ENCODE results near the gene OR10A6.

OR10A6 gene, protein sequence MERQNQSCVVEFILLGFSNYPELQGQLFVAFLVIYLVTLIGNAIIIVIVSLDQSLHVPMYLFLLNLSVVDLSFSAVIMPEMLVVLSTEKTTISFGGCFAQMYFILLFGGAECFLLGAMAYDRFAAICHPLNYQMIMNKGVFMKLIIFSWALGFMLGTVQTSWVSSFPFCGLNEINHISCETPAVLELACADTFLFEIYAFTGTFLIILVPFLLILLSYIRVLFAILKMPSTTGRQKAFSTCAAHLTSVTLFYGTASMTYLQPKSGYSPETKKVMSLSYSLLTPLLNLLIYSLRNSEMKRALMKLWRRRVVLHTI

GRCh38 chr11:7931168-7931567 lies at the start of gene OR10A6:
TSS of gene OR10A6 (minus strand) at chr11:7931268. CDS start at chr11:7928662, 2,606 bp downstream.
- no peak for DNase-seq (ENCODE audit: low read depth in 2 of 2)

GRCh38 chr11:7977232-7977917 lies 46.3 kb upstream of the OR10A6 start:
- DNase-seq (ENCODE audit: low read depth in 2 of 2), result no peak

DNA sequence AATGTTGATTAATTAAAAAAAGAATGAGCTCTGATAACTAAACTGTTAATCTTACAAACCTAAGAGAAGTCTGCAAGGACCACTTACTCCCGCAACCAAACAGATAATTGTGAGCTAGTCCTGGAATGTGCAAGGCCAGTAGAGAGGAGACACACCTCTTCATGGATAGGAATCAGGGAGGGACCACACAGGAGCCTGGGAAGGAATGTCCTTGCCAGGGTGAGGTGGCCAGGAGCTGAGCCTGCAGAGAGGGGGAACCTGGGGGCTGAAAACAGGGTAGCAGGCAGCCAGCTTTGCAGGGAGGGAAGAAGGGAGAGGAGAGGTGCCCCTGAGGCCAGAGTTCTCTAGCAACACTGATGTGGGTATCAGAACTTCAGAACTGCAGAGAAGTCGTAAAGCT lies 43.6 kb upstream of the OR10A6 start:
- no peak for DNase-seq (ENCODE audit: low read depth in 2 of 2)

GRCh38 chr11:7973011-7973410 lies 41.9 kb upstream of the OR10A6 start:
- DNase-seq (ENCODE audit: low read depth in 2 of 2), result no peak

DNA sequence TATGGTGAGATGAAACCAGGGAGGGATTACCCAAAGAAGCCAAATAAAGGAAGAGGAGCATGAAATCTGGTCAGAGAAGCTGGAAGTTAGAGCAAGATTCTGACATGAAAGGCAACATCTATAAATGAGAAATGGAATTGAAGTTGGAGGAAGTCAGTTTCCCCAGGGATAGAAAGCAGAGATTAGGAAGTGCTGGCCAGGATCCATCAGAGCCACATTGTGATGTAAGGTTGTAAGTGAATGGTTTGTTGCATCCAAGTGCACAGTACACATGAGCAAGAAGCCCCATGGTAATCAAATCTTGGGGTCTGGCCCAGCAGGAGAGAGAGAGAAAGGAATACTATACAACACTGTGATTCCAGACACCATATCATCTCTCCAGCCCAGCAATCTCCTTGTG lies 40.8 kb upstream of the OR10A6 start:
- no peak for DNase-seq (ENCODE audit: low read depth in 2 of 2)

DNA sequence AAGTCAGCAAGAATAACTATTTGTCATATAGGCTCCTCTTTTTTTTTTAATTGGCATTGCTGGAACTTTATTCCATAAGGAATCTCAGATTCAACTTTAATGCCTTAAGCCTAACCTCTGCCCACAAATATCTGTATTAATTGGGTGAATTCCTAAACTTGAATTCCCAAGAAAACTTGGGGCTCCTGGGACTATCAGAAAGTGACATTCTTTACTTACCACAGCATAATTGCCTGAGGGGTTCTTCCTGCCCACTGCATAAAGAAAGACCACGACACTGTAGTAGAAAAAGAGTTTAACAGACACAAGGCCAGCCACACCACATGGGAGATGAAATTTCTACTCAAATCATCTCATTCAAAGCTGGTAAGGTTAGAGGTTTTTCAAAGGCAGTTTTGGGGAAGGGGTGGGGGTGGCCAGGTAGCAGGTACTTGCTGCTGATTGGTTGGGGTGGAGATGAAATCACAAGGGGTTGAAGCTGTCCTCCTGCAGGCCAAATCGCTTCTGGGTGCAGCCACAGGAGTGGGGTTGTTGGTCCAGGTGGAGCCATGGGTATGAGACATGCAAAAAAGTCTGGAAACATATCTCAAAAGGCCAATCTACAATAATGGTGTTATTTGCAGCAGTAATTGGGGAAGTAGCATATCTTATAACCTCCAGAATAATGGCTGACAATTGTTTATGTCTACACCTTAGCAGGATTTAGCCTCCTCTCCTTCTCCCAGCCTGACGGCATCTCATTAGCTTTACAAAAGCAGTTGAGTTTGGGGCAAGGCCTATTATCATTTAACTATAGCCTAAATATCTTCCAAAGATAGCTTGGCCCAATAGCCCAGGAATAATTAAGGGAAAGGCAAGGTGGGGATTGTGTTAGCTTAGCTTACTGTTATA lies 38.9 kb upstream of the OR10A6 start:
- no peak for DNase-seq (ENCODE audit: low read depth in 2 of 2)

DNA sequence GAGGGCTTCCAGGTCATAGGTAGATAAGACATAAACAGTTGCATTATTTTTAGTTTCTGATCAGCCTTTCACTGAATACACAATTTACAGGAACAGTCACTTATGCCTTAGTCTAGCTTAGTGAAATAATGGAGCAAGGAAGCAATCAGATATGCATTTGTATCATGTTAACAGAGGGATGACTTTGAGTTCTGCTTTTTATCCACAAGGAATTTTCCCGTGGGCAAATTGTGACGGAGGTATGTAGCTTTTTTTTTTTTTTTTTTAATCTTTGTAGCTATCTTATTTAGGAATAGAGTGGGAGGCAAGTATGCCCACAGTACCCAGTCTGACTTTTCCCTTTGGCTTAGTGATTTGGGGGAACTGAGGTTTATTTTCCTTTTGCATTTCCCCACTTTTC lies 37.6 kb upstream of the OR10A6 start:
- DNase-seq (ENCODE audit: low read depth in 2 of 2), result no peak

DNA sequence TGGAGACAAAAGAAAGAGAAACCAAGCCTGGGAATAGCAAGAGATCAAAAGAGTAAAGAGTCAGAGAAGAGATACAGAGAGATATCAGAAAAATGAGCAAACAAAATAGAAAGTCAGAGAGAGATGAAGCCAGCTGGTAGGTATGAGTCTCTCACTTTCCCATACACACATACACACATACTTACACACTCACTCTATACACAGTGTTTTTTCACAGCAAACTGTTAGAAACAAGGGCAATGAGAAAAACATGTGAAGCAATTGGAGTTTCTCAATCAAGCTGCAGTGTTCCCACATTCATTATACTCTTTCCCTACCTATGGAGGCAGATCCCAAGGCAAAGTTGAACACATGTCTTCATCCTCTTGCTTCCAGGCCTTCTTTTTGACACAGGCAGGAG lies 36.8 kb upstream of the OR10A6 start:
- DNase-seq (ENCODE audit: low read depth in 2 of 2), result no peak

DNA sequence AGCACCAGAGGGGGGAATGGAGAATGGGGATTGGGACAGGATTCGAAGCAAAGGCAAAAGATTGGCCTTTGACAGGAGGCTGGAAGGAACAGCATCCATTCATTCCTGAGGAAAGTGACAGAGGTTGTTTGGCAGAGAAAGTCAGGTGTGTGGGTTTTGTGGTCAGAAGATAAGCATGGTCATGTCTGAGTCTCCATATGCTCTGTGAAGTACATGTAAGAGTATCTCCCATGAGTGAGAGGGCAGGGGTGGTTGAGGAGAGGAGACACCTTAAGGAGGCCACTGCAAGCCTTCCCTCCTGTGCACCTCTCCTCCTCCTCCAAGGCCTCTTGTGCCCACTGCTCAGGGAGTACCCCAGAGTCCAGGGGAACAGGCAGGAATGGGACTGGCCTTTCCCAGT lies 36.0 kb upstream of the OR10A6 start:
- no peak for DNase-seq (ENCODE audit: low read depth in 2 of 2)

DNA sequence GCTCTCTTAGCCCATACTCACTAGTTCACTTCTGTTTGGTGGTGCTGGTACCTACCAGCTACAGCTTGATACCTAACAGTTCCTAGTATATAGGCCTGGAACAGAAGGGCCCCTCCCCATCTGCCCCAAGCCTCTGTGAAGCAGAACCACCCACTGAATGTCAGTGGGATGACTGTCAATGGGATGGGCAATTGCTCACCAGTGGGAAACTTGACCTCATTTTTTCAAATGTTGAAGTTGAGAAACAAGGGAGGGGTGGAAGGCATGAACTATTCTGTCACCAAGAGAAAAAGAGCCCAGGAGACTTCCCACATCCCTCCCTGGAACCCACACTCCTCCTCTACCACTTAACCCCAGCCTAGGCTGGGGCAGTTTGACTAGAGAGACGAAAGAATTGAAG lies 34.3 kb upstream of the OR10A6 start, which contains the start of gene NLRP10:
TSS of gene NLRP10 (minus strand) at position 62 of the 400 bp plus-strand sequence. CDS start 1,952 bp downstream, outside the sequence.
- no peak for DNase-seq (ENCODE audit: low read depth in 2 of 2)

- no peak for DNase-seq (ENCODE audit: low read depth in 2 of 2)
Observed at GRCh38 chr11:7964873-7965272, 33.8 kb upstream of the OR10A6 start.

GRCh38 chr11:7964261-7964660 lies 33.2 kb upstream of the OR10A6 start:
- DNase-seq (ENCODE audit: low read depth in 2 of 2), result no peak

GRCh38 chr11:7955191-7955590 lies 24.1 kb upstream of the OR10A6 start:
- no peak for DNase-seq (ENCODE audit: low read depth in 2 of 2)

DNA sequence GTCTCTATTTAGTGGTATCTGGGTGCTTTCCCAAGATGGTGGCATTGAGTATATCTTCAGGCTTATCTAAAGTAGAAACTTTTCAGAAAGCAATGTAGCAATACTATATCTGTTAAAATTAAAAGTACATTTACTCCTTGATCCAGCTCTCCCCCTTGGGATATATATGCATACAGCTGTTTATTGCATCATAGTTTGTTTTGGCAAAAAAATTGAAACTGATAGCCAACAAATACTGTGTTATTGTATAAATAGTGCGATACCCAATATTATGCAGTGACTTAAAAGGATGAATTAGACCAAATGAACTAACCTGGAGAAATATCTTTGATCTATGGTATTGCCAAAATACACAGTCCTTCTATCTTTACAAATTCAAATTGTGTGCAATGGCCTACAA lies 18.9 kb upstream of the OR10A6 start:
- DNase-seq (ENCODE audit: low read depth in 2 of 2), result no peak

GRCh38 chr11:7944123-7944522 lies 13.1 kb upstream of the OR10A6 start:
- DNase-seq (ENCODE audit: low read depth in 2 of 2), result no peak

DNA sequence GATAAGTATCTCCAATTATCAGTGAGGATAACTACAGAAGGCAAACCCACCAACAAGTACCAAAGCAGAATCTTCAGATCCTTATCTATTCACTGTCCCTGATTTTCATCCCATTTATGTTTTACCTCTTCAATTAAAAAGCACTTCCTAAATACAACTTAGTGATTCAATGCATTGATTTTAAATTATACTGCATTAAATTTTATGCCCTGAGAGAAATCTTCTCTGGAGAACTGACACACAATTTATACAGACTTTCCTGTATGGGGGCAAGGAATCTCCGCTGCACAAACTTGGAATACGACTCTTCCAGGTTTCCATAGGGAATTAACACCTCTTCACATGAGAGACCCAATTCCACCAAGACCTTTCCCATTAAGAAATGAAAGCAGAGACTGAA lies 10.5 kb upstream of the OR10A6 start, which contains the start of gene OR10A3:
TSS of gene OR10A3 (minus strand) at position 101 of the 400 bp plus-strand sequence. CDS start 2,188 bp downstream, outside the sequence.
- no peak for DNase-seq (ENCODE audit: low read depth in 2 of 2)

- no peak for DNase-seq (ENCODE audit: low read depth in 2 of 2)
Observed at GRCh38 chr11:7941146-7941545, 10.1 kb upstream of the OR10A6 start.

DNA sequence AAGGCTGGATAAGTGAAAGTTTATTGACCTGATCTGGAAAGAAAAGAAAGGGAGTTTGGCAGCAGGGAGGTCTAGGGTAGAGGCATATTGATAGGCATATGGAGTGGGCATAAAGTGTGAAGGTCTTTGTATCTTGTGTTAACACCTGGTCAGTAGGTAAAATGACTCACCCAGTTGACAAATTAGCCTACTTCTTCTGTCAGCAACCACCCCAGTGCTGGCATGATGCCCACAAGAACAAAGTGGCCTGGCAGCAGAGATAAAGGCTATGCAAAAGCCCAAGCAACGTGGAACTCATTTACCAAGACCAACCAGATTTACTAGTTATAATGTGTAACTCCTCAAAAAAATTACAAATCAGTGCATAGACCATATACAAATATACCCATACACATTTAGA lies 5.5 kb upstream of the OR10A6 start:
- DNase-seq (ENCODE audit: low read depth in 2 of 2), result no peak

DNA sequence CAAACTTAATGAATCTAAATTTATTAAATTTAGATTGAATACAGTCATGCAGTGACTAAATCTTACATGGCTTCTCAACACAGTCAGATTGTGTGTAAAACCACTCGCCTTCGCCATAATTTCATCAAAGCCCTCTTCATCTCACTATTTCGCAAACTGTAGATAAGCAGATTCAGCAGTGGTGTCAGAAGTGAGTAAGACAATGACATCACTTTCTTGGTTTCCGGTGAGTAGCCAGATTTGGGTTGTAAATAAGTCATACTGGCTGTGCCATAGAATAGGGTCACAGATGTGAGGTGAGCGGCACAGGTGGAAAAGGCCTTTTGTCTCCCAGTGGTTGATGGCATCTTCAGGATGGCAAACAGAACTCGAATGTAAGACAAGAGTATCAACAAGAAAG lies 3.4 kb downstream of the OR10A6 start:
- DNase-seq (ENCODE audit: low read depth in 2 of 2), result no peak

- DNase-seq (ENCODE audit: low read depth in 2 of 2), result no peak
Observed at GRCh38 chr11:7924536-7924935, 6.5 kb downstream of the OR10A6 start.

DNA sequence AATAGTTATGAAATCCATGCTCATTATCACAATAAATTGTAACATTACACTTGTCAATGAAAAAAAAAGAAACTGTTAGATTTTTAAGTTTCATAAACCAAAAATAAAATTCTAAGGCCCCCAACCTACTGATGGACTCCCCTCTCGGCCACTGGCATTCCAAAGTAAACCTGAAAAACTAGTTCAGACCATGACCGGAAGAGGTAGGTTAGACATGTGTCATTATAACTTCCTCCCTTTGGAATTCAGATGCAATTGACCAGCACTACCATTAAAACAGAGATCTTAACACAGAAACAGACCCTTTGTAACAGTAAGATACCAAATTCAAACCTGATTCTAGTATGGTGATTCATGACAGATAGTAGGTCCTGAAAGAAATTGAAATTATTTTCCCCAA lies 12.9 kb downstream of the OR10A6 start:
- no peak for DNase-seq (ENCODE audit: low read depth in 2 of 2)

DNA sequence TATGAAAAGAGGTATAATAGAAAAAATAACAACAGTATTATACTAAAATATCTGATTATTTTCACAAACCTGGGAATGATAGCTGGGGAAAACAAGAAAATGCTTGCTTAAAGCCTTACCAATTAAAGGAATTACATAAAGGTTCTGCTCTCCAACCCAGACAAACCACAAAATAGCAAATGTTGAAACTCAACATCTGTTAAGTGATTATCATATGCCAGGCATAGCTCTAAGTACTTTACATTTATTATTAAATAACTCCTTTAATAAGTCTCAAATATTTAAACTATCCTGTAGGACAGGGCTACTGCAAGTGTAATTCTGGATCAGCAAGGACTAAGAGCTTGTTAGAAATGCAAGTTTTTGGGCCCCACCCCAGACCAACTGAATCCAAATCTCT lies 20.1 kb downstream of the OR10A6 start:
- DNase-seq (ENCODE audit: low read depth in 2 of 2), result no peak

All from stimulated activated CD8-positive, alpha-beta memory T cell treated with anti-CD3 and anti-CD28 coated beads, Interleukin-2, amount 100 ng/mL, for 1 hour (primary cell).